BE2C (cell line): ENCODE measurements around the gene MOSPD3.
A peak's percentile ranks its signal among the peaks of the same experiment; 100 is the strongest.

ENCODE experiments used
- DNase-seq: peaks from one replicate; pipeline ENCODE4 v3.0.0-alpha.2; 2020
- H3K27me3 ChIP-seq: fragments of 250-450 bp; sonication (Bioruptor Pico); 2 replicates; pipeline ENCODE4 v1.5.1; 2020; ENCODE audit warnings: mild to moderate bottlenecking
- H3K36me3 ChIP-seq: fragments of 250-450 bp; sonication (Bioruptor Pico); 2 replicates; pipeline ENCODE4 v1.5.1; 2020; ENCODE audit warnings: mild to moderate bottlenecking
- H3K4me1 ChIP-seq: fragments of 250-450 bp; sonication (Bioruptor Pico); 2 replicates; pipeline ENCODE4 v1.5.1; 2020
- H3K4me3 ChIP-seq: 2 replicates; pipeline ENCODE4 v1.5.1; 2011; ENCODE audit warnings: low read depth, low read length
- H3K9me3 ChIP-seq: fragments of 250-450 bp; sonication (Bioruptor Pico); 2 replicates; pipeline ENCODE4 v1.5.1; 2020
- TF ChIP-seq, protein P1 (sequence below): IDR thresholded peaks from 2 replicates; pipeline ENCODE4 v1.5.1; 2012; ENCODE audit warnings: mild to moderate bottlenecking, low read depth, low read length

Gene MOSPD3

DNA sequence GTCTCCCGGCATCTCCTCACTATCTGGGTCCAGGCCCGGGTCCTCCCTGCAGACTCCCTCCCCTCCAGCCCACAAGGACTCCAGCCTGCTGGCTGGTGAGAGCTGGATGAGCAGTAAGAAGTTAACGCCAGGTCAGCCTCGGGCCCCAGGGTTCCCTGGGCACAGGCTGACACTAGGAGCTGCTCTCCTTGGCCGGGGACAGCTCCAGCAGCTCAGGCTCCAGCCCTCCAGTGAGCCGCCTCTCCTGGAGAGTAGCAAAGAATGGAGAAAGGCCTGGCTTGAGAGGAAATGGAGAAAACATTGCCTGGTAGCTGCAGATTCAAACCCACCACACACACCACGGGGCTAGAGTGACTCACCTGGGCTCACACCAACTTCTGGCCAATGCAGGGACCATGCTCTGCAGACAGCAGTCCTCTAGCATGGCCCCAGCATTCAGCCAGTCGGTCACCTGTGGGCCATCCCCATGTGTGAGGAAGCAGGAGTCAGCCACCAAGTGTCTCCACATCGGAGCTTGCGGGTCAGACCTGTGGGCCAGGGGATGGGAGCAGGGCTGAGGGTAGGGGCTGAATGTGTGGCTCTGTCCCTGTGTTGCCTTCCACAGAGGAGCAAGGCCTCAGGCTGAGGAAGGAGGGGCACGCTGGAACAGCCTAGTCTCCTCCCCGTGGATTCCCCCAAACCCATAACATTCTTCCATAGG lies 45.2 kb upstream of the MOSPD3 start:
- peaks cover 11% of the 10 kb centered on the region for H3K4me1 ChIP-seq
- H3K36me3 ChIP-seq = no peaks in the 10 kb centered on the region
- H3K9me3 ChIP-seq = no peaks in the 10 kb centered on the region
- TF ChIP-seq, protein P1, sequence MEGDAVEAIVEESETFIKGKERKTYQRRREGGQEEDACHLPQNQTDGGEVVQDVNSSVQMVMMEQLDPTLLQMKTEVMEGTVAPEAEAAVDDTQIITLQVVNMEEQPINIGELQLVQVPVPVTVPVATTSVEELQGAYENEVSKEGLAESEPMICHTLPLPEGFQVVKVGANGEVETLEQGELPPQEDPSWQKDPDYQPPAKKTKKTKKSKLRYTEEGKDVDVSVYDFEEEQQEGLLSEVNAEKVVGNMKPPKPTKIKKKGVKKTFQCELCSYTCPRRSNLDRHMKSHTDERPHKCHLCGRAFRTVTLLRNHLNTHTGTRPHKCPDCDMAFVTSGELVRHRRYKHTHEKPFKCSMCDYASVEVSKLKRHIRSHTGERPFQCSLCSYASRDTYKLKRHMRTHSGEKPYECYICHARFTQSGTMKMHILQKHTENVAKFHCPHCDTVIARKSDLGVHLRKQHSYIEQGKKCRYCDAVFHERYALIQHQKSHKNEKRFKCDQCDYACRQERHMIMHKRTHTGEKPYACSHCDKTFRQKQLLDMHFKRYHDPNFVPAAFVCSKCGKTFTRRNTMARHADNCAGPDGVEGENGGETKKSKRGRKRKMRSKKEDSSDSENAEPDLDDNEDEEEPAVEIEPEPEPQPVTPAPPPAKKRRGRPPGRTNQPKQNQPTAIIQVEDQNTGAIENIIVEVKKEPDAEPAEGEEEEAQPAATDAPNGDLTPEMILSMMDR = no peak
- no peak overlapping the region for H3K4me3 ChIP-seq
- DNase-seq = peak; percentile 17
- H3K27me3 ChIP-seq = peaks cover 4% of the 10 kb centered on the region

DNA sequence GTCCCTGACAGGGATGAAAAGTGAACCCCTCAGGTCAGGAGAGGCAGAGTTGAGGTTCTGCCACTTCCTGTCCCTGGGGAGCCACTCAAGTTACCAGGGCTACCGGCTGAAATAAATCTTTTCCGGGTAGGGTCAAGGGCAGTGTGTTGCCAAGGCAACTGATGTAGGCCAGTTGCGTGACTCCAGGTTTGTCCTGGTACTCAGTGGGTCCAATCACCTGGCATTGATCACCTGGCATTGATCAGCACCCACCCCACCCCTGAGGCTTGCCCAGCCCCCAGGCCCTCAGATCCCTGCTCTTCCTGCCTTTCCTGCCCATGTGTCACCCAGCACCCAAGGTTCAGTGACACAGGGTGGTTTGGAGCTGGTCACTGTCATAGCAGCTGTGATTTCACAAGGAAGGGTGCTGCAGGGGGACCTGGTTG lies 44.6 kb upstream of the MOSPD3 start:
- DNase-seq = no peak
- H3K27me3 ChIP-seq = peaks cover 4% of the 10 kb centered on the region
- H3K9me3 ChIP-seq = no peaks in the 10 kb centered on the region
- no peaks in the 10 kb centered on the region for H3K36me3 ChIP-seq
- H3K4me1 ChIP-seq = peaks cover 11% of the 10 kb centered on the region
- no peak overlapping the region for H3K4me3 ChIP-seq
- TF ChIP-seq, protein P1 = no peak

GRCh38 chr7:100568176-100568895 lies 44.0 kb upstream of the MOSPD3 start:
- Histone ChIP-seq H3K27me3 (peaks cover 4% of the 10 kb centered on the region), H3K4me1 (peaks cover 11% of the 10 kb centered on the region), H3K4me3 (no peak overlapping the region), H3K9me3 (no peaks in the 10 kb centered on the region), H3K36me3 (no peaks in the 10 kb centered on the region)
- DNase-seq = no peak
- TF ChIP-seq, protein P1 = no peak

DNA sequence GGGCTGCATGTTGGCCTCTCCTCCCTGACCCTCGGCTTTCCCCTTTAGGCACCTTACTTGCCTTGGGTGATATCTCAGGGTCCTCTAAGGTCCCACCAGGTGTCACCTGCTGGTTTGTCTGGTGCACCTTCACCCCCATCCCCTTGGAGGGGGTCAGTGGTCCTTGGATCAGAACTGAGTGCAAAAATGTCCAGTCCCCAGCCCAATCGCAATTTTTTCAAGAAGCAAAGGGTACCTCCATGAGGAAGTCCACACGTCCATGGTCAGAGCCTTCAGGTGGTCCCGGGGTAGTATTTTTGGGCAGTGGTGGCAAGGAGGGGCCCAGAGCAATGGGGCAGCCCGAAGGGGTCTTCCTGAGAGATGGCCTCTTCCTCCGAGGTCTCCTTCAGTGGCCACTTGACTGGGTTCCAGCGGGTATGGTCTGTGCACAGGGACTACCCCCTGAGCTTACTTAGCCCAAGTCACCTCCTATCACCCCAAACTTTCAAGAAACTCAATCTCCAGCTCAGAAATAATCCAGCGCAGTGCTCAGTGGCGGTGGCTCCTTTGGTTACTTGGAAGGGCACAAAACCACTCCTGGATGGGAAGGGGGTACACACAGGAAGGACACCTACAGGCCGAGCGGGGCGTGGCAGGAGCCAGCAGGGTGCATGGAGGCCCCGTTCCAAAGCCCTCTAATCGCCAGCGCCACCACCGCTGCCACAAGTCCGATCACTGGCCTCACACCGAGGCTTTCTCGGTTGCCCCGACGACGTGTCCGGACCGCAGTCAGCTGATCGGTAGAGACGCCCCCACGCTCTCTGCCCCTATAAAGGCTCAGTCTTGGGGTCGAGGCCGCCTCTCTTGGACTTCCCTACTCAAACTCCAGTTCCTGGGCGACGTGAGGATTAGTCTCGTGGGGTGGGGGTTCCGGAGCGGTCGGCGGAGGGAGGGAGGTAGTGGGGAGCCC lies 43.2 kb upstream of the MOSPD3 start:
- peak; percentile 53 for DNase-seq
- no peak overlapping the region for H3K4me3 ChIP-seq
- H3K27me3 ChIP-seq = peaks cover 4% of the 10 kb centered on the region
- TF ChIP-seq, protein P1 = peak; percentile 42
- no peaks in the 10 kb centered on the region for H3K36me3 ChIP-seq
- H3K9me3 ChIP-seq = no peaks in the 10 kb centered on the region
- H3K4me1 ChIP-seq = peaks cover 11% of the 10 kb centered on the region

GRCh38 chr7:100570954-100571828 lies 41.1 kb upstream of the MOSPD3 start:
- TF ChIP-seq, protein P1 = no peak
- H3K27me3 ChIP-seq = peaks cover 4% of the 10 kb centered on the region
- H3K36me3 ChIP-seq = peaks cover 6% of the 10 kb centered on the region; the same call in 1 of the 2 replicates
- no peak overlapping the region for H3K4me3 ChIP-seq
- no peak for DNase-seq
- no peaks in the 10 kb centered on the region for H3K9me3 ChIP-seq
- H3K4me1 ChIP-seq = peaks cover 11% of the 10 kb centered on the region
